Activated T-helper 1 cell treated with anti-CD3 and anti-CD28 coated beads, Interleukin-12 subunit alpha, Interleukin-12 subunit beta, Interleukin-2, Interleukin-4 antibody, amounts not matched to agents 30 ng/mL and 10 ng/mL and 1 ng/mL, durations not matched to agents 14 hours and 24 hours and 36 hours (primary cell): ENCODE measurements around the gene SUPT4H1. TPM values are rescaled to one million over a fixed set of nuclear protein-coding genes. Genes with fewer than 3 reads are reported as not detected.
A peak's percentile ranks its signal among the peaks of the same experiment; 100 is the strongest.

Experiments
- DNase-seq: peaks from one replicate; pipeline ENCODE4 v3.0.0; 2021; ENCODE audit warnings: low spot score
- H3K27ac Mint-ChIP-seq: one replicate; pipeline ENCODE4 v1.8.0; 2021; ENCODE audit warnings: mild to moderate bottlenecking, mixed read lengths
- H3K27me3 Mint-ChIP-seq: one replicate; pipeline ENCODE4 v1.8.0; 2022; ENCODE audit warnings: mild to moderate bottlenecking, moderate library complexity, mixed read lengths; ENCODE audit not compliant: insufficient read depth
- H3K36me3 Mint-ChIP-seq: one replicate; pipeline ENCODE4 v1.8.0; 2021; ENCODE audit warnings: low read depth, mixed read lengths
- H3K4me1 Mint-ChIP-seq: one replicate; pipeline ENCODE4 v1.8.0; 2021; ENCODE audit warnings: low read depth, mixed read lengths
- H3K4me3 Mint-ChIP-seq: one replicate; pipeline ENCODE4 v1.8.0; 2021; ENCODE audit warnings: mild to moderate bottlenecking, moderate library complexity, mixed read lengths
- H3K9me3 Mint-ChIP-seq: one replicate; pipeline ENCODE4 v1.8.0; 2021; ENCODE audit warnings: mixed read lengths
- intact Hi-C: fragments of 100-400 bp; cut with micrococcal nuclease; formaldehyde crosslinking; loops from one replicate; pipeline ENCODE4 v1.15.1; 2024
- total RNA-seq: library from RNA; stranded (reverse); gene quantifications from 2 replicates; pipeline ENCODE4 v1.2.3, GENCODE V29; 2022

SUPT4H1 gene
- total RNA-seq, 1 donor from 2014 or later, result 138 TPM

GRCh38 chr17:58338841-58339754 is 12.9 kb downstream of the SUPT4H1 start:
- H3K27me3 Mint-ChIP-seq, result no peaks in the 10 kb centered on the region
- peak overlapping the region; percentile 99 for H3K27ac Mint-ChIP-seq
- H3K4me3 Mint-ChIP-seq, result peak overlapping the region; percentile 100
- intact Hi-C loops, result loop anchor here (1.0 to 10.0 kb wide), 10 partner anchors 10 to 1498 kb away; partner anchors contain the start of genes PRR11, RAD51C, RNF43 and SKA2
- peaks cover 74% of the 10 kb centered on the region for H3K4me1 Mint-ChIP-seq
- no peaks in the 10 kb centered on the region for H3K9me3 Mint-ChIP-seq
- H3K36me3 Mint-ChIP-seq, result peaks cover 36% of the 10 kb centered on the region
- DNase-seq, result peak; percentile 71

- no peaks in the 10 kb centered on the region for H3K9me3 Mint-ChIP-seq
- H3K4me3 Mint-ChIP-seq, result peak overlapping the region; percentile 100
- intact Hi-C loops, result loop anchor here (1.0 to 10.0 kb wide), 10 partner anchors 9 to 1499 kb away; partner anchors contain the start of genes PRR11, RAD51C, RNF43 and SKA2
- H3K27ac Mint-ChIP-seq, result peak overlapping the region; percentile 99
- H3K36me3 Mint-ChIP-seq, result peaks cover 33% of the 10 kb centered on the region
- H3K4me1 Mint-ChIP-seq, result peaks cover 67% of the 10 kb centered on the region
- no peaks in the 10 kb centered on the region for H3K27me3 Mint-ChIP-seq
- DNase-seq, result no peak
These were observed 13.6 kb downstream of the SUPT4H1 start for GRCh38 chr17:58338454-58338840.

- H3K4me3 Mint-ChIP-seq, result peak overlapping the region; percentile 100
- H3K9me3 Mint-ChIP-seq, result no peaks in the 10 kb centered on the region
- peak overlapping the region; percentile 99 for H3K27ac Mint-ChIP-seq
- H3K36me3 Mint-ChIP-seq, result peaks cover 30% of the 10 kb centered on the region
- intact Hi-C loops, result loop anchor here (1.0 to 10.0 kb wide), 10 partner anchors 9 to 1499 kb away; partner anchors contain the start of genes PRR11, RAD51C, RNF43 and SKA2
- peaks cover 2% of the 10 kb centered on the region for H3K27me3 Mint-ChIP-seq
- peaks cover 61% of the 10 kb centered on the region for H3K4me1 Mint-ChIP-seq
- peak; percentile 92 for DNase-seq
These were observed 14.2 kb downstream of the SUPT4H1 start for GRCh38 chr17:58337600-58338453.

- peaks cover 28% of the 10 kb centered on the region for H3K36me3 Mint-ChIP-seq
- peaks cover 55% of the 10 kb centered on the region for H3K4me1 Mint-ChIP-seq
- peak overlapping the region; percentile 100 for H3K4me3 Mint-ChIP-seq
- peak overlapping the region; percentile 99 for H3K27ac Mint-ChIP-seq
- peak; percentile 44 for DNase-seq
- peaks cover 2% of the 10 kb centered on the region for H3K27me3 Mint-ChIP-seq
- no peaks in the 10 kb centered on the region for H3K9me3 Mint-ChIP-seq
- intact Hi-C loops, result loop anchor here (5.0 to 10.0 kb wide), 3 partner anchors 358 to 1500 kb away; partner anchors contain the start of genes RAD51C and TEX14
These were observed 14.8 kb downstream of the SUPT4H1 start for GRCh38 chr17:58337210-58337599.

GRCh38 chr17:58336456-58337209 is 15.4 kb downstream of the SUPT4H1 start:
- intact Hi-C loops, result loop anchor here (1.0 to 10.0 kb wide), 4 partner anchors 8 to 1501 kb away; partner anchors contain the start of genes RAD51C and TEX14
- Mint-ChIP-seq H3K9me3 (no peaks in the 10 kb centered on the region), H3K27ac (peak overlapping the region; percentile 99), H3K4me3 (peak overlapping the region; percentile 100), H3K4me1 (peaks cover 50% of the 10 kb centered on the region), H3K36me3 (peaks cover 28% of the 10 kb centered on the region), H3K27me3 (peaks cover 2% of the 10 kb centered on the region)
- no peak for DNase-seq

GRCh38 chr17:58335779-58336455 is 16.1 kb downstream of the SUPT4H1 start:
- H3K36me3 Mint-ChIP-seq, result peaks cover 32% of the 10 kb centered on the region
- peaks cover 50% of the 10 kb centered on the region for H3K4me1 Mint-ChIP-seq
- intact Hi-C loops, result loop anchor here (1.0 to 10.0 kb wide), 4 partner anchors 8 to 1501 kb away; partner anchors contain the start of genes RAD51C and TEX14

GRCh38 chr17:58335061-58335731 is 16.8 kb downstream of the SUPT4H1 start:
- peak overlapping the region; percentile 99 for H3K27ac Mint-ChIP-seq
- H3K36me3 Mint-ChIP-seq, result peaks cover 33% of the 10 kb centered on the region
- peaks cover 49% of the 10 kb centered on the region for H3K4me1 Mint-ChIP-seq
- DNase-seq, result no peak
- no peaks in the 10 kb centered on the region for H3K9me3 Mint-ChIP-seq
- intact Hi-C loops, result loop anchor here (5.0 to 10.0 kb wide), 3 partner anchors 360 to 1502 kb away; partner anchors contain the start of genes RAD51C and TEX14
- peak overlapping the region; percentile 100 for H3K4me3 Mint-ChIP-seq
- H3K27me3 Mint-ChIP-seq, result peaks cover 2% of the 10 kb centered on the region

More at GRCh38 chr17:58335779-58336455, 16.1 kb downstream of the SUPT4H1 start:
- Mint-ChIP-seq H3K9me3 (no peaks in the 10 kb centered on the region), H3K27me3 (peaks cover 2% of the 10 kb centered on the region), H3K27ac (peak overlapping the region; percentile 99), H3K4me3 (peak overlapping the region; percentile 100)
- DNase-seq, result peak; percentile 77

- intact Hi-C loops, result loop anchor here (5.0 to 10.0 kb wide), 4 partner anchors 298 to 1503 kb away; partner anchors contain the start of genes RAD51C and TEX14
- H3K27me3 Mint-ChIP-seq, result peaks cover 2% of the 10 kb centered on the region
- peaks cover 33% of the 10 kb centered on the region for H3K36me3 Mint-ChIP-seq
- no peaks in the 10 kb centered on the region for H3K9me3 Mint-ChIP-seq
- no peak for DNase-seq
- peaks cover 51% of the 10 kb centered on the region for H3K4me1 Mint-ChIP-seq
- peak overlapping the region; percentile 99 for H3K27ac Mint-ChIP-seq
- H3K4me3 Mint-ChIP-seq, result peak overlapping the region; percentile 100
These were observed 17.3 kb downstream of the SUPT4H1 start for GRCh38 chr17:58334661-58335060.

- intact Hi-C loops, result loop anchor here (5.0 to 10.0 kb wide), 3 partner anchors 298 to 671 kb away; partner anchors contain the start of genes RAD51C and TEX14
- no peaks in the 10 kb centered on the region for H3K9me3 Mint-ChIP-seq
- peaks cover 55% of the 10 kb centered on the region for H3K4me1 Mint-ChIP-seq
- H3K4me3 Mint-ChIP-seq, result peak overlapping the region; percentile 100
- peak overlapping the region; percentile 99 for H3K27ac Mint-ChIP-seq
- peaks cover 31% of the 10 kb centered on the region for H3K36me3 Mint-ChIP-seq
- H3K27me3 Mint-ChIP-seq, result peaks cover 2% of the 10 kb centered on the region
- no peak for DNase-seq
These were observed 17.7 kb downstream of the SUPT4H1 start for GRCh38 chr17:58334256-58334655.

GRCh38 chr17:58333736-58334207 is 18.2 kb downstream of the SUPT4H1 start:
- peaks cover 2% of the 10 kb centered on the region for H3K27me3 Mint-ChIP-seq
- peak overlapping the region; percentile 99 for H3K27ac Mint-ChIP-seq
- intact Hi-C loops, result loop anchor here (5.0 to 10.0 kb wide), 3 partner anchors 299 to 671 kb away; partner anchors contain the start of genes RAD51C and TEX14
- DNase-seq, result no peak
- peaks cover 33% of the 10 kb centered on the region for H3K36me3 Mint-ChIP-seq
- H3K4me1 Mint-ChIP-seq, result peaks cover 59% of the 10 kb centered on the region
- peak overlapping the region; percentile 100 for H3K4me3 Mint-ChIP-seq
- H3K9me3 Mint-ChIP-seq, result no peaks in the 10 kb centered on the region
